Stimulated activated naive CD8-positive, alpha-beta T cell treated with anti-CD3 and anti-CD28 coated beads, Interleukin-15, amount 100 ng/mL, for 72 hours (primary cell): ENCODE measurements around the gene BAK1.

Experiments used
- ATAC-seq: fragments of 150-1000 bp; cut with Tn5 transposase; 2 replicates; pipeline ENCODE4 v1.10.0; 2021; ENCODE audit warnings: mild to moderate bottlenecking, moderate library complexity
- DNase-seq, 2 donors: peaks; one replicate each; pipeline ENCODE4 v3.0.0; 2021 to 2022
- H3K27ac Mint-ChIP-seq, 2 donors: one replicate each; pipeline ENCODE4 v1.8.0; 2022; ENCODE audit warnings: mild to moderate bottlenecking in 2 of 2, mixed read lengths in 2 of 2, moderate library complexity in 2 of 2
- H3K27me3 Mint-ChIP-seq: one replicate; pipeline ENCODE4 v1.8.0; 2022; ENCODE audit warnings: mixed read lengths
- H3K4me1 Mint-ChIP-seq: one replicate; pipeline ENCODE4 v1.8.0; 2022; ENCODE audit warnings: mild to moderate bottlenecking, mixed read lengths
- H3K4me3 Mint-ChIP-seq, 2 donors: one replicate each; pipeline ENCODE4 v1.8.0; 2022; ENCODE audit warnings: mild to moderate bottlenecking in 2 of 2, mixed read lengths in 2 of 2, moderate library complexity in 1 of 2
- H3K9me3 Mint-ChIP-seq, 2 donors: one replicate each; pipeline ENCODE4 v1.8.0; 2022; ENCODE audit warnings: mixed read lengths in 2 of 2

Gene BAK1

GRCh38 chr6:33581186-33581585 is 1.1 kb upstream of the BAK1 start:
- Mint-ChIP-seq H3K4me3 (no peak overlapping the region), H3K27me3 (no peaks in the 10 kb centered on the region), H3K9me3 (no peaks in the 10 kb centered on the region), H3K27ac (no peak overlapping the region), H3K4me1 (peaks cover 65% of the 10 kb centered on the region)
- ATAC-seq (no peak), DNase-seq (no peak)

- peaks cover 47% of the 10 kb centered on the region for H3K4me1 Mint-ChIP-seq
- H3K9me3 Mint-ChIP-seq, result no peaks in the 10 kb centered on the region
- H3K4me3 Mint-ChIP-seq, result peak overlapping the region; percentile 91
- H3K27me3 Mint-ChIP-seq, result no peaks in the 10 kb centered on the region
- ATAC-seq, result peak; percentile 60
- DNase-seq, result peak in 1 of 2 donors; percentile 56
- peak overlapping the region; percentile 91 for H3K27ac Mint-ChIP-seq
Observed at GRCh38 chr6:33578588-33579011, 1.5 kb downstream of the BAK1 start.

DNA sequence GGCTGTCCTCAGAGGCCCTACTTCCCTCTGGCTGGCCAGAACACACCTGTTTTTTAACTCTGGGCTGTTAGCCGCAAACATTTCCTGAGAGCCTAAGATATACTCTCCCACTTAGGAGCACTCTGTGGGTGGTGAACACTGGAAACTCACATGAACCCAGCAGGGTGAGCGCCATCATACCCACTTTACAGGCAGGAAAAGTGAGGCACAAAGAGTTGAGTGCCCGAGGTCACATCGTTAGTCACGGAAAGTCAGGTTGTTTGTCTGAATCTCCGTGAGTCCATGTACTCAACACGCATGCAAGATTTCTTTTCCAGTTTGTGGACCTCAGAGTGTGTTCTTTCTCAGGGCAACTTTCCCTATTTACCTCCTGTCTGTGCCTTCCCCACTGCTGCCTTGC is 1.9 kb downstream of the BAK1 start:
- H3K27me3 Mint-ChIP-seq, result no peaks in the 10 kb centered on the region
- H3K27ac Mint-ChIP-seq, result peak overlapping the region; percentile 91
- H3K4me1 Mint-ChIP-seq, result peaks cover 43% of the 10 kb centered on the region
- peak overlapping the region; percentile 91 for H3K4me3 Mint-ChIP-seq
- DNase-seq, result no peak
- ATAC-seq, result no peak
- no peaks in the 10 kb centered on the region for H3K9me3 Mint-ChIP-seq

DNA sequence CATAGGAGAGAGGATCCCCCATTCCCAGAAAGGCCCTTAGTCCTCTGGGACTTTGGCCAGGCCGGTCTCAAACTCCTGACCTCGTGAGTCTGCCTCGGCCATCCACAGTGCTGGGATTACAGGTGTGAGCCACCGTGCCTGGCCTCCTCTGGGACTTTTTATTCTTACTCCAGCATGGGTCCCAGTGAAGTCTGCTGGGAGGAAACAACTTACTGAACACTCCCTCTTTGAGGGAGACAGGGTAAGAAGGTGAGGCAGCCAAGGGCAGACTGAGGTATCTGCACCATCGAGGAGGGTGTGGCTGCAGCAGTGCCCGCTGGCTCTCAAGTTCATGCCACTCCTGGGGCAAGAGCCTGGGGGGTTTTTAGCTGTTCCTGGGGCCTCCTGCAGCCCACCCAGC is 2.4 kb downstream of the BAK1 start:
- Mint-ChIP-seq H3K27me3 (no peaks in the 10 kb centered on the region), H3K4me1 (peaks cover 43% of the 10 kb centered on the region)

DNA sequence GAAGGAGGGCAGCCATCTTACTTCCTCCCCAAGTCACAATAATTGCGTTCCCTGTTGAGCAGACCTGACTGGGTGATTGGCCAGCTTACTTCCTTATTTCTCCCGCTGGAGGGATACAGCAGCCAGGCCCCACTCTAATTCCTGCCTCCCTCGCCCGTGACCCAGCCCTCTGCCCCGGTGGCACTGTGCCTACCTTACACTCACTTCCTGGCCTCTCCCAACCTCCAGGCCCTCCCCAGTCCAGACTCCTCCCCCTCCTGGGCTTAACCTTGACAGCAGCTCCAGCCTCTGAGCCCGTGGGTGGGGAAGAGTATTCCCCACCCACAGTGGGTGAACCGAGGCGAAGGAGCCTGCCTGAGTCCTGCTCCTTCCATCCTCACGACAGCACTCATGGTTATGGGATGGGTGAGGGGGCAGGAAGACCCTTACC is 3.0 kb downstream of the BAK1 start:
- Mint-ChIP-seq H3K4me3 (peak overlapping the region; percentile 91), H3K4me1 (peaks cover 48% of the 10 kb centered on the region), H3K27ac (peak overlapping the region; percentile 61 to 92), H3K9me3 (no peaks in the 10 kb centered on the region), H3K27me3 (no peaks in the 10 kb centered on the region)
- DNase-seq (no peak), ATAC-seq (no peak)

More for the DNA sequence above, 2.4 kb downstream of the BAK1 start:
- no peaks in the 10 kb centered on the region for H3K9me3 Mint-ChIP-seq
- no peak for DNase-seq
- ATAC-seq, result no peak
- H3K27ac Mint-ChIP-seq, result no peak overlapping the region
- H3K4me3 Mint-ChIP-seq, result peak overlapping the region; percentile 91

- H3K4me3 Mint-ChIP-seq, result no peak overlapping the region
- no peak for ATAC-seq
- H3K27ac Mint-ChIP-seq, result peak overlapping the region in 1 of 2 donors; percentile 27
Observed at GRCh38 chr6:33576668-33577067, 3.4 kb downstream of the BAK1 start.

GRCh38 chr6:33575211-33575610 is 4.9 kb downstream of the BAK1 start:
- Mint-ChIP-seq H3K4me1 (peaks cover 57% of the 10 kb centered on the region), H3K9me3 (no peaks in the 10 kb centered on the region), H3K4me3 (no peak overlapping the region)

More at GRCh38 chr6:33576668-33577067, 3.4 kb downstream of the BAK1 start:
- Mint-ChIP-seq H3K27me3 (no peaks in the 10 kb centered on the region), H3K4me1 (peaks cover 53% of the 10 kb centered on the region), H3K9me3 (no peaks in the 10 kb centered on the region)
- no peak for DNase-seq

DNA sequence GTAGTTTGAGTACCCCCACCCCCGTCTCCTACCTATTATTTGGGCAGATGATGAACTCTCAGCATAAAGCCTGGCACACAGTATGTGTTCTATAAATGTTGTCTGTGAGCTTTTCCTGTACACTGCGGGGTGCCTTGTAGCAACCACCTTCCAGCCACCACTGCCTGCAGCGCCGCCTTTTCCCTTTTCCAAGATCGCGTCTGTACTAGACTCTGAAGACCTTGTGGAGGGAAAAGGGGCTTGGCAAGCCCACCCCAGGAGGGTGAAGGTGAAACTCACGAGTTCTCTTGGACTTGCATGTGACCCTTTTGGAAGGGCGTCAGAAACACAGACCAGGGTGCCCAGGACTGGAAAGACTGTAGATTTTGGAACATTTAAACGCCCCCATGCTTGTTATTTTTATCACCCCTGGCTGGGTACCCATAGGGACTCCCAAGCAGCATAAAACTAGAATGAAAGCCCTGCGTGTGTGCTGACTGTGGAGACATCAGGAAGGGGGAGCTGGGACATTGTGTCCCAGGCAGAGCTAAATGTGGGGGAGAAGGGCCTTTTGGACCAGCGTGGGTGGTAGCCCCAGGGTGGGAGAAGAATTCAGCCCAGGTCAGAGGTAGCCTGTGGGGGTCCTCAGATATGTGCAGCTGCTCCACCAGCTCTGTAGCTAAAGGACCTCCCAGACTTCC is 8.3 kb downstream of the BAK1 start:
- no peak for ATAC-seq
- Mint-ChIP-seq H3K4me1 (peaks cover 60% of the 10 kb centered on the region), H3K9me3 (peaks cover 0 to 5% of the 10 kb centered on the region in 2 donors), H3K4me3 (peak overlapping the region; percentile 83 to 85), H3K27me3 (no peaks in the 10 kb centered on the region), H3K27ac (peak overlapping the region; percentile 96 to 99)
- DNase-seq, result no peak

More at GRCh38 chr6:33575211-33575610, 4.9 kb downstream of the BAK1 start:
- Mint-ChIP-seq H3K27me3 (no peaks in the 10 kb centered on the region), H3K27ac (peak overlapping the region in 1 of 2 donors; percentile 80)
- ATAC-seq (no peak), DNase-seq (no peak)

GRCh38 chr6:33570806-33571636 is 9.1 kb downstream of the BAK1 start:
- ATAC-seq, result peak; percentile 92
- Mint-ChIP-seq H3K27me3 (no peaks in the 10 kb centered on the region), H3K9me3 (peaks cover 0 to 5% of the 10 kb centered on the region in 2 donors), H3K4me1 (peaks cover 56% of the 10 kb centered on the region), H3K27ac (peak overlapping the region; percentile 96 to 99), H3K4me3 (peak overlapping the region; percentile 83 to 85)
- peak; percentile 95 to 99 for DNase-seq

GRCh38 chr6:33568826-33569570 is 11.1 kb downstream of the BAK1 start:
- DNase-seq (no peak), ATAC-seq (no peak)
- peak overlapping the region in 1 of 2 donors; percentile 39 for H3K4me3 Mint-ChIP-seq
- peak overlapping the region in 1 of 2 donors; percentile 72 for H3K27ac Mint-ChIP-seq
- H3K27me3 Mint-ChIP-seq, result no peaks in the 10 kb centered on the region
- peaks cover 0 to 5% of the 10 kb centered on the region in 2 donors for H3K9me3 Mint-ChIP-seq
- H3K4me1 Mint-ChIP-seq, result peaks cover 48% of the 10 kb centered on the region

GRCh38 chr6:33567836-33568235 is 12.2 kb downstream of the BAK1 start:
- DNase-seq, result no peak
- ATAC-seq, result no peak
- Mint-ChIP-seq H3K4me3 (no peak overlapping the region), H3K9me3 (peaks cover 0 to 5% of the 10 kb centered on the region in 2 donors), H3K27me3 (no peaks in the 10 kb centered on the region), H3K4me1 (peaks cover 52% of the 10 kb centered on the region), H3K27ac (no peak overlapping the region)

GRCh38 chr6:33566182-33567084 is 13.6 kb downstream of the BAK1 start:
- no peak overlapping the region for H3K4me3 Mint-ChIP-seq
- H3K27me3 Mint-ChIP-seq, result no peaks in the 10 kb centered on the region
- ATAC-seq, result no peak
- H3K9me3 Mint-ChIP-seq, result peaks cover 0 to 5% of the 10 kb centered on the region in 2 donors
- peaks cover 48% of the 10 kb centered on the region for H3K4me1 Mint-ChIP-seq
- no peak for DNase-seq
- H3K27ac Mint-ChIP-seq, result peak overlapping the region in 1 of 2 donors; percentile 61

GRCh38 chr6:33558801-33559200 is 21.3 kb downstream of the BAK1 start:
- H3K4me3 Mint-ChIP-seq, result no peak overlapping the region
- ATAC-seq (no peak), DNase-seq (no peak)
- H3K9me3 Mint-ChIP-seq, result no peaks in the 10 kb centered on the region
- peaks cover 12% of the 10 kb centered on the region for H3K4me1 Mint-ChIP-seq
- no peaks in the 10 kb centered on the region for H3K27me3 Mint-ChIP-seq
- peak overlapping the region in 1 of 2 donors; percentile 13 for H3K27ac Mint-ChIP-seq

DNA sequence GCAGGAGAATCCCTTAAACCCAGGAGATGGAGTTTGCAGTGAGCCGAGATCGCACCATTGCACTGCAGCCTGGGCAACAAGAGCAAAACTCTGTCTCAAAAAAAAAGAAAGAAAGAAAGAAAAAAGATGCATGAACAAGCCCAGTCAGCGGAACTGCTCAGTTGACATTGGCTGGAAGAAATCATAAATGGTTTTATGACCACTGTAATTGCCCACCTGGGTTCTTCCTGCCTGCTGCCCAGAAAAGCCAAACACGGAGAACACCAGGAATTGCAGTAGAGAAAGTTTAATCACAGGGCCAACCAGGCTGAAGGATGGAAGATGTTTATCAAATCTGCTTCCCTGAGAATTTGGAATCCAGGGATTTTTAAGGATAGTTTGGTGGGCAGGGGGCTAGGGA is 22.7 kb downstream of the BAK1 start:
- H3K27me3 Mint-ChIP-seq, result no peaks in the 10 kb centered on the region
- H3K4me3 Mint-ChIP-seq, result no peak overlapping the region
- peaks cover 4% of the 10 kb centered on the region for H3K4me1 Mint-ChIP-seq
- peak overlapping the region in 1 of 2 donors; percentile 12 for H3K27ac Mint-ChIP-seq
- H3K9me3 Mint-ChIP-seq, result no peaks in the 10 kb centered on the region
- DNase-seq (no peak), ATAC-seq (no peak)
